CD4-positive, alpha-beta T cell treated with Interleukin-17A for 1 hour (primary cell): Measurements from ENCODE around the gene PKNOX2.

Experiments used
- DNase-seq: peaks from one replicate; pipeline ENCODE4 v3.0.0-alpha.2; 2020

PKNOX2 gene

GRCh38 chr11:125317416-125317815 lies 152.9 kb downstream of the PKNOX2 start:
- no peak for DNase-seq

GRCh38 chr11:125319649-125320048 lies 155.1 kb downstream of the PKNOX2 start:
- no peak for DNase-seq

GRCh38 chr11:125320347-125321076 lies 156.0 kb downstream of the PKNOX2 start:
- DNase-seq, result no peak

- DNase-seq, result no peak
Measured at GRCh38 chr11:125322289-125322688, 157.7 kb downstream of the PKNOX2 start.

GRCh38 chr11:125325196-125325595 lies 160.6 kb downstream of the PKNOX2 start:
- DNase-seq, result no peak

- DNase-seq, result no peak
Measured at GRCh38 chr11:125326126-125326525, 161.6 kb downstream of the PKNOX2 start.

GRCh38 chr11:125327518-125328224 lies 163.1 kb downstream of the PKNOX2 start:
- no peak for DNase-seq

- no peak for DNase-seq
Measured at GRCh38 chr11:125328225-125328580, 163.7 kb downstream of the PKNOX2 start.

- no peak for DNase-seq
Measured at GRCh38 chr11:125329786-125330185, 165.2 kb downstream of the PKNOX2 start.

- no peak for DNase-seq
Measured at GRCh38 chr11:125330462-125331325, 166.1 kb downstream of the PKNOX2 start.

GRCh38 chr11:125331357-125332035 lies 166.9 kb downstream of the PKNOX2 start:
- no peak for DNase-seq

- no peak for DNase-seq
Measured at GRCh38 chr11:125332821-125333220, 168.3 kb downstream of the PKNOX2 start.

- DNase-seq, result no peak
Measured at GRCh38 chr11:125333354-125334073, 169.0 kb downstream of the PKNOX2 start.

- DNase-seq, result no peak
Measured at GRCh38 chr11:125335106-125335505, 170.6 kb downstream of the PKNOX2 start.

- DNase-seq, result no peak
Measured at GRCh38 chr11:125337836-125338834, 173.6 kb downstream of the PKNOX2 start.

GRCh38 chr11:125338886-125339811 lies 174.6 kb downstream of the PKNOX2 start:
- DNase-seq, result no peak

GRCh38 chr11:125341676-125342075 lies 177.1 kb downstream of the PKNOX2 start:
- no peak for DNase-seq

GRCh38 chr11:125342281-125342930 lies 177.9 kb downstream of the PKNOX2 start:
- no peak for DNase-seq

GRCh38 chr11:125343086-125343717 lies 178.7 kb downstream of the PKNOX2 start:
- no peak for DNase-seq
